PC-9 (cell line): ENCODE data around the gene CCDC137. TPM values are rescaled to one million over a fixed set of nuclear protein-coding genes. Genes with fewer than 3 reads are reported as not detected.

ENCODE experiments used
- BruUV-seq: library from RNA; stranded (reverse); fragments of 400-500 nt; replicated peaks from 2 replicates; lab custom pipeline; 2021; lab: Mats Ljungman, UMichigan
- CTCF ChIA-PET: fragments of 300-600 bp; sonication (Branson Sonifier 250); formaldehyde crosslinking; loops from one replicate; lab custom pipeline; 2022; ENCODE audit warnings: antibody characterized with exemption; lab: Charles Lee
- POLR2A ChIA-PET: fragments of 300-600 bp; sonication (Branson Sonifier 250); formaldehyde crosslinking; loops from one replicate; lab custom pipeline; 2022; ENCODE audit warnings: antibody characterized with exemption; ENCODE audit not compliant: unreplicated experiment; lab: Charles Lee
- DNase-seq, 2 experiments: peaks; one replicate each; pipeline versions ENCODE4 v3.0.0 to v3.0.0-alpha.2; 2015 to 2022; ENCODE audit warnings: mixed read lengths in 1 of 2
- H2AFZ ChIP-seq: fragments of 200-600 bp; sonication (generic); 2 replicates; pipeline ENCODE4 v1.8.1; 2017; ENCODE audit warnings: antibody characterized with exemption
- H3F3A ChIP-seq: fragments of 200-600 bp; sonication (generic); 2 replicates; pipeline ENCODE4 v1.8.1; 2017; ENCODE audit warnings: antibody characterized with exemption, mild to moderate bottlenecking, low read depth; ENCODE audit not compliant: insufficient read depth
- H3K27ac ChIP-seq: fragments of 200-600 bp; sonication (generic); 2 replicates; pipeline ENCODE4 v1.6.1; 2016; ENCODE audit warnings: mixed run types
- H3K27me3 ChIP-seq: fragments of 200-600 bp; sonication (generic); 2 replicates; pipeline ENCODE4 v1.6.1; 2016; ENCODE audit warnings: low read depth, mixed run types; ENCODE audit not compliant: insufficient read depth
- H3K36me3 ChIP-seq: fragments of 200-600 bp; sonication (generic); 2 replicates; pipeline ENCODE4 v1.6.1; 2016; ENCODE audit warnings: low read depth, mixed run types
- H3K4me1 ChIP-seq: fragments of 200-600 bp; sonication (generic); replicated peaks from 2 replicates; pipeline ENCODE4 v1.6.1; 2016; ENCODE audit warnings: mixed run types; ENCODE audit not compliant: insufficient read depth
- H3K4me2 ChIP-seq: fragments of 200-600 bp; sonication (generic); 2 replicates; pipeline ENCODE4 v1.6.1; 2017; ENCODE audit warnings: mixed run types
- H3K4me3 ChIP-seq: fragments of 200-600 bp; sonication (generic); 2 replicates; pipeline ENCODE4 v1.6.1; 2016; ENCODE audit warnings: mixed run types
- H3K79me2 ChIP-seq: fragments of 200-600 bp; sonication (generic); 2 replicates; pipeline ENCODE4 v1.6.1; 2017; ENCODE audit warnings: low read depth, mixed run types
- H3K9me2 ChIP-seq: fragments of 200-600 bp; sonication (generic); 2 replicates; pipeline ENCODE4 v1.8.1; 2017; ENCODE audit warnings: mild to moderate bottlenecking; ENCODE audit not compliant: insufficient read depth
- H3K9me3 ChIP-seq: fragments of 200-600 bp; sonication (generic); 2 replicates; pipeline ENCODE4 v1.8.1; 2016; ENCODE audit warnings: low read depth; ENCODE audit not compliant: insufficient read depth
- H4K20me1 ChIP-seq: fragments of 200-600 bp; sonication (generic); 2 replicates; pipeline ENCODE4 v1.8.1; 2017; ENCODE audit not compliant: insufficient read depth
- EZH2 ChIP-seq: fragments of 200-600 bp; sonication (generic); IDR thresholded peaks from 2 replicates; pipeline ENCODE4 v1.8.0; 2017; ENCODE audit warnings: antibody characterized with exemption, low read depth
- intact Hi-C: fragments of 100-400 bp; cut with micrococcal nuclease; formaldehyde crosslinking; loops from one replicate; pipeline ENCODE4 v1.10.0; 2022; ENCODE audit not compliant: unreplicated experiment
- total RNA-seq: library from RNA; stranded (reverse); gene quantifications from 2 replicates; pipeline ENCODE4 v1.2.3, GENCODE V29; 2021
- TF ChIP-seq, protein P1 (sequence below): fragments of 200-600 bp; sonication (generic); conservative IDR thresholded peaks from 2 replicates; pipeline ENCODE4 v1.6.1; 2017; ENCODE audit warnings: mixed run types, antibody characterized with exemption, mild to moderate bottlenecking, moderate library complexity

CCDC137 gene
- total RNA-seq, 1 experiment from 2014 or later: 29.3 TPM

DNA sequence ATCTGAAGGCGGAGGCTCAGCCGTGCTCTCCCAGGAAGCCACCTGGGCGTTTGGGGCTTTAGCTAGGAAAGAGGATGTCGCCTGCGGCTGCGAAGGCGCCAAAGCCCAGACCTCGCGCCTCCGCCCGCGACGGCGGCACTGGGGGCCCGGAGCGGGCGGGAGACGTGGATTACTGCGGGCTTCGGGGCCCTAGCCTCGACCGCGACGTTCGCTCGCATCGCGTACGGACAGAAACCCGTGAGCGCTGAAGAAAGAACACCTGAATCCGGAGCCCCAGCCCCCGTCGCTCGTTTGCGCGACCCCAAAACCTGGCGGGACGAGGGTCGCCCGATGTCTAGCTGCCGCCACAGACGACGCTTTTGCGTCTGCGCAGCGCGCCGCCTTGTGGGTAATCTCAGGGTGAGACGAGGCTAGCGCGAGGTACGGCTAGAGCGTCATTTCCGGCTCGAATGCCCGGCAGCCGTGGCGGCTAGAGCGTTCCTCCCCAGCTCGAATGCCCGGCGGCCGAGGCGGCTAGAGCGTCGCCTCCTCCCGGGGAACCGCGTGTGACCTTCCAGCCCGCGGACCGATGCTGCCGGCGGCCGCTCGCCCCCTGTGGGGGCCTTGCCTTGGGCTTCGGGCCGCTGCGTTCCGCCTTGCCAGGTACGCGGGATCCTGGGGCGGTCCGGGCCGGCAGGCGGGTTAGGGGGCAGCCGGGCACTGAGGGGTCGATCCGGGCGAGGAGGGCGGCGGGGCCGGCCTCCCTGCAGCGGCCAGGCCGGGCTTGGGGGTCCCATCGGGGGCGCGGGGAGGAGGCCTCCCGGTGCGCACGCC lies 36.6 kb downstream of the CCDC137 start, which contains the start of gene MRPL12:
Gene MRPL12, plus strand, starts transcription at position 434 of the 813 bp plus-strand sequence. Its CDS starts 135 bp downstream, at position 569.
- Histone ChIP-seq H3K27me3 (no peaks in the 10 kb centered on the region), H3K27ac (peak within 1 kb of the TSS; percentile 77), H3K4me2 (peak within 1 kb of the TSS; percentile 91), H3K79me2 (peaks cover 47% of the 10 kb centered on the region), H4K20me1 (peaks cover 4% of the 10 kb centered on the region; the same call in 1 of the 2 replicates), H3K4me3 (peak within 1 kb of the TSS; percentile 90), H3K4me1 (peaks cover 7% of the 10 kb centered on the region), H3K36me3 (no peaks in the 10 kb centered on the region), H2AFZ (peak within 1 kb of the TSS; percentile 73; the same call in 1 of the 2 replicates), H3F3A (peaks cover 22% of the 10 kb centered on the region), H3K9me3 (no peaks in the 10 kb centered on the region), H3K9me2 (no peaks in the 10 kb centered on the region)
- ChIA-PET CTCF (no interaction called here), POLR2A (interaction anchor here (0.5 to 1.2 kb wide), 7 partner anchors 13 to 232 kb away, joined by 3 to 9 read pairs (median 3); no protein-coding TSS in a partner anchor)
- TF ChIP-seq, protein P1, sequence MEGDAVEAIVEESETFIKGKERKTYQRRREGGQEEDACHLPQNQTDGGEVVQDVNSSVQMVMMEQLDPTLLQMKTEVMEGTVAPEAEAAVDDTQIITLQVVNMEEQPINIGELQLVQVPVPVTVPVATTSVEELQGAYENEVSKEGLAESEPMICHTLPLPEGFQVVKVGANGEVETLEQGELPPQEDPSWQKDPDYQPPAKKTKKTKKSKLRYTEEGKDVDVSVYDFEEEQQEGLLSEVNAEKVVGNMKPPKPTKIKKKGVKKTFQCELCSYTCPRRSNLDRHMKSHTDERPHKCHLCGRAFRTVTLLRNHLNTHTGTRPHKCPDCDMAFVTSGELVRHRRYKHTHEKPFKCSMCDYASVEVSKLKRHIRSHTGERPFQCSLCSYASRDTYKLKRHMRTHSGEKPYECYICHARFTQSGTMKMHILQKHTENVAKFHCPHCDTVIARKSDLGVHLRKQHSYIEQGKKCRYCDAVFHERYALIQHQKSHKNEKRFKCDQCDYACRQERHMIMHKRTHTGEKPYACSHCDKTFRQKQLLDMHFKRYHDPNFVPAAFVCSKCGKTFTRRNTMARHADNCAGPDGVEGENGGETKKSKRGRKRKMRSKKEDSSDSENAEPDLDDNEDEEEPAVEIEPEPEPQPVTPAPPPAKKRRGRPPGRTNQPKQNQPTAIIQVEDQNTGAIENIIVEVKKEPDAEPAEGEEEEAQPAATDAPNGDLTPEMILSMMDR: peak; percentile 50; the same call in 1 of the 2 replicates
- TF ChIP-seq EZH2: no peak
- DNase-seq: peak; percentile 71 to 91
- intact Hi-C loops: loop anchor here (1.0 kb wide), 1 partner anchor 19 kb away; the partner anchor contains the start of gene HGS
- BruUV-seq: TSS peak; percentile 62

DNA sequence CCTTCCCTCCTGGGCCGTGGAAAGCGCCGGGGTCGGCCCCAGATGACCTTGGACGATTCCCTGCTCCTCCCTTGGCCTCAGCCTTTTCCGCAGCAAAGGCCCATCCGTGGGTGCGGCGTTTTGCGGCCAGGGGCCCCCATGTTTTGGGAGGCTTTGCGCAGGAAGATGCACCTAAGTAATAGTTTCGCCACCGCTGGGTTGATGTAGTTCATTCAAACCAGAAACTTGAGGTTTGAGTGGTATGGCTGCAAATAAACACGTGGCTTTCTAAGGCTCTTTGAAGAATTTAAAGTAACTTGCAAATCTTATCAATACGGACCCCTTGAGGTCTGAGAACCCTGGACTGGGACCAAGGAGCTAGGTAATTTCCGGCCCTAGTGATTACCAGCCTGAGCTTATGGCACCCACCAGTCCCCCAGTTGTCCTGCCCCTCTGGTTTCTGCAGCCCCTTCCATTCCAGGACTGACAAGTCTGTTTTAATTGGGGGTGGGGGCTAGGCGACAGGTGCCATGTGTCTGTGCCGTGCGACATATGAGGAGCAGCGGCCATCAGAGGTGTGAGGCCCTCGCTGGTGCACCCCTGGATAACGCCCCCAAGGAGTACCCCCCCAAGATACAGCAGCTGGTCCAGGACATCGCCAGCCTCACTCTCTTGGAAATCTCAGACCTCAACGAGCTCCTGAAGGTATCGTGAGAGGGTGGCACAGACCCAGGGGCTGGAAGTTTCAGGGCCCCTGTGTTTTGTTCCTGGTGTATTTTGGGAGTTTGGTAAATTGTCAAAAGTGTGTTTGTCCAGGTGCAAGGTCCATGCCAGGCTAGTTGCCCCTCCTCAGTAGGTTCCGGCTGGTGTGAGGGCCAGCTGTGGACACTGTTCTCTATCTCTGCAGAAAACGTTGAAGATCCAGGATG lies 37.5 kb downstream of the CCDC137 start:
- Histone ChIP-seq H3K9me2 (no peaks in the 10 kb centered on the region), H3K4me3 (peak overlapping the region; percentile 90), H3K9me3 (no peaks in the 10 kb centered on the region), H3K36me3 (no peaks in the 10 kb centered on the region), H3K27ac (peak overlapping the region; percentile 26; the same call in 1 of the 2 replicates), H3K79me2 (peaks cover 47% of the 10 kb centered on the region), H3K4me2 (peak overlapping the region; percentile 91), H3K27me3 (no peaks in the 10 kb centered on the region), H3F3A (peaks cover 22% of the 10 kb centered on the region), H4K20me1 (peaks cover under 1% of the 10 kb centered on the region; the same call in 1 of the 2 replicates), H3K4me1 (peaks cover 7% of the 10 kb centered on the region), H2AFZ (peak overlapping the region; percentile 68; the same call in 1 of the 2 replicates)
- no peak for DNase-seq
- ChIA-PET CTCF (no interaction called here), POLR2A (interaction anchor here (0.7 to 1.2 kb wide), 3 partner anchors 25 to 219 kb away, joined by 3 to 8 read pairs (median 3); no protein-coding TSS in a partner anchor)
- TSS peak; percentile 23 for BruUV-seq
- intact Hi-C loops: loop anchor here (1.0 kb wide), 1 partner anchor 20 kb away; the partner anchor contains the start of gene HGS
- TF ChIP-seq EZH2: no peak
- TF ChIP-seq, protein P1: no peak
